Right lobe of liver (tissue), 6 donors: ENCODE measurements around the gene CORO2B. TPM values are rescaled to one million over a fixed set of nuclear protein-coding genes. Genes with fewer than 3 reads are reported as not detected.

Experiments
- ATAC-seq, 4 donors: fragments of 200-7000 bp; cut with Tn5 transposase; one replicate each; pipeline ENCODE4 v1.9.1; 2020; ENCODE audit warnings: mild to moderate bottlenecking in 4 of 4, moderate library complexity in 4 of 4
- DNase-seq, 3 donors: peaks; one replicate each; pipeline ENCODE4 v3.0.0-alpha.2; 2020
- H3K27ac ChIP-seq, 3 donors: fragments of 200-600 bp; one replicate each; pipeline ENCODE4 v1.8.0; 2022
- H3K27me3 ChIP-seq, 2 donors: fragments of 200-600 bp; one replicate each; pipeline ENCODE4 v1.8.0; 2022
- H3K36me3 ChIP-seq, 4 donors: fragments of 200-600 bp; sonication (generic) in 1 of 4; one replicate each; pipeline versions ENCODE4 v1.5.1 to v1.8.0; 2017 to 2022; ENCODE audit warnings: control low read depth in 1 of 4
- H3K4me1 ChIP-seq, 4 donors: fragments of 200-600 bp; sonication (generic) in 1 of 4; one replicate each; pipeline versions ENCODE4 v1.5.1 to v1.8.0; 2017 to 2022; ENCODE audit warnings: control low read depth in 1 of 4
- H3K4me3 ChIP-seq, 3 donors: fragments of 200-600 bp; one replicate each; pipeline ENCODE4 v1.8.0; 2022
- H3K9me3 ChIP-seq, 4 donors: fragments of 200-600 bp; sonication (generic) in 1 of 4; one replicate each; pipeline versions ENCODE4 v1.5.1 to v1.8.0; 2017 to 2022; ENCODE audit warnings: control low read depth in 1 of 4
- POLR2A ChIP-seq: fragments of 450-650 bp; IDR thresholded peaks from one replicate; pipeline ENCODE4 v1.6.1; 2017; ENCODE audit warnings: antibody characterized with exemption, mild to moderate bottlenecking
- WGBS: methylation state at CpG from one replicate; pipeline ENCODE4 v1.1.6; 2018; ENCODE audit warnings: low coverage, low lambda C conversion rate; ENCODE audit not compliant: insufficient coverage; ENCODE audit errors: missing lambda C conversion rate; 5-methylcytosine and 5-hydroxymethylcytosine counted together
- intact Hi-C, 2 donors: fragments of 100-400 bp; cut with DNase I; formaldehyde crosslinking; loops; one replicate each; pipeline versions ENCODE4 v1.11.2 to v1.14.1; 2022
- total RNA-seq, 6 experiments: library from RNA; depleted of rRNA in 2 of 6; stranded (reverse); fragments of >200 nt in 2 of 6; fragmentation: NEBNext Ultra II Directional in 3 of 6; extraction: Animal tissue kit (Norgen Biotek cat#: 25700) in 3 of 6; gene quantifications; one replicate each; pipeline versions ENCODE4 v1.1.0 to v1.2.4, GENCODE V29; 2016 to 2023
- TF ChIP-seq, protein P1 (sequence below), 4 donors: fragments of 200-600 bp in 3 of 4; fragments of 450-650 bp in 1 of 4; IDR thresholded peaks; one replicate each; pipeline versions ENCODE4 v1.5.1 to v1.8.0; 2016 to 2022; ENCODE audit warnings: antibody characterized with exemption in 4 of 4, mild to moderate bottlenecking in 2 of 4
- donor health status: DM: no; HTN: yes; CAD: no.
- donor health status: DM: no; HTN: no; CAD: no.
- donor health status: DM: no; HTN: no; CAD: no.
- donor health status: DM: no; HTN: yes; CAD: no.
- donor health status: DM: no; HTN: yes; CAD: no.

CORO2B gene
- total RNA-seq, 6 experiments from 2014 or later, result 0.18 to 0.68 (median 0.41) TPM

GRCh38 chr15:68543165-68544008, 35.4 kb upstream of the CORO2B start:
- intact Hi-C loops, result no loop called here
- H3K27me3 ChIP-seq, result no peaks in the 10 kb centered on the region
- no peak for DNase-seq
- WGBS, result 55% methylated on average over 8 of the region's 8 CpGs
- H3K9me3 ChIP-seq, result no peaks in the 10 kb centered on the region
- H3K4me3 ChIP-seq, result no peak overlapping the region
- no peaks in the 10 kb centered on the region for H3K4me1 ChIP-seq
- TF ChIP-seq POLR2A, result no peak
- TF ChIP-seq, protein P1, sequence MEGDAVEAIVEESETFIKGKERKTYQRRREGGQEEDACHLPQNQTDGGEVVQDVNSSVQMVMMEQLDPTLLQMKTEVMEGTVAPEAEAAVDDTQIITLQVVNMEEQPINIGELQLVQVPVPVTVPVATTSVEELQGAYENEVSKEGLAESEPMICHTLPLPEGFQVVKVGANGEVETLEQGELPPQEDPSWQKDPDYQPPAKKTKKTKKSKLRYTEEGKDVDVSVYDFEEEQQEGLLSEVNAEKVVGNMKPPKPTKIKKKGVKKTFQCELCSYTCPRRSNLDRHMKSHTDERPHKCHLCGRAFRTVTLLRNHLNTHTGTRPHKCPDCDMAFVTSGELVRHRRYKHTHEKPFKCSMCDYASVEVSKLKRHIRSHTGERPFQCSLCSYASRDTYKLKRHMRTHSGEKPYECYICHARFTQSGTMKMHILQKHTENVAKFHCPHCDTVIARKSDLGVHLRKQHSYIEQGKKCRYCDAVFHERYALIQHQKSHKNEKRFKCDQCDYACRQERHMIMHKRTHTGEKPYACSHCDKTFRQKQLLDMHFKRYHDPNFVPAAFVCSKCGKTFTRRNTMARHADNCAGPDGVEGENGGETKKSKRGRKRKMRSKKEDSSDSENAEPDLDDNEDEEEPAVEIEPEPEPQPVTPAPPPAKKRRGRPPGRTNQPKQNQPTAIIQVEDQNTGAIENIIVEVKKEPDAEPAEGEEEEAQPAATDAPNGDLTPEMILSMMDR (IDR thresholded peaks at IDR 0.05), result no peak
- H3K36me3 ChIP-seq, result no peaks in the 10 kb centered on the region
- peak; percentile 68 to 95 (median 78) for ATAC-seq
- no peak overlapping the region for H3K27ac ChIP-seq

DNA sequence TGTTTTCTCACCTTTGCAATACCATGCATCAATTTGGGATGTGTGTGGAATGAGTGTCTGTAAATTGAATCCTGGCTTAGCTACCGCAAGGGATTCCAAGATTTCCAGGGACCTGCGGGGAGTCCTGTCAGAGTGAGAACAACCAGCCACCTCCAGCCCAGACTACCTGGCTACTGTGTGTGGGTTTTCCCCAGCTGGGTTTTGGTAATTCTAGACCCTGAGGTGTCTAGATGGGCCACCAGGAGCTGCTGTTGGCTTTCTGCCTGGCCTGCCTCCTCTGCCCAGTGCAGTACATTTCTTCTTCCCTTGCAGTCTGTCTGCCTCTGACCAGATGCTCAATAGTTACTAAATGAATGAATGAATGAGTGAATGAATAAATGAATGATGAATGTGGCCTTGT, 32.5 kb upstream of the CORO2B start:
- TF ChIP-seq POLR2A, result no peak
- TF ChIP-seq, protein P1 (IDR thresholded peaks at IDR 0.05), result no peak
- ATAC-seq (no peak), DNase-seq (no peak)
- Histone ChIP-seq H3K27ac (no peak overlapping the region), H3K4me3 (no peak overlapping the region), H3K9me3 (no peaks in the 10 kb centered on the region), H3K36me3 (no peaks in the 10 kb centered on the region), H3K27me3 (no peaks in the 10 kb centered on the region), H3K4me1 (no peaks in the 10 kb centered on the region)
- intact Hi-C loops, result no loop called here
- 80% methylated on average over 1 of the region's 2 CpGs for WGBS

DNA sequence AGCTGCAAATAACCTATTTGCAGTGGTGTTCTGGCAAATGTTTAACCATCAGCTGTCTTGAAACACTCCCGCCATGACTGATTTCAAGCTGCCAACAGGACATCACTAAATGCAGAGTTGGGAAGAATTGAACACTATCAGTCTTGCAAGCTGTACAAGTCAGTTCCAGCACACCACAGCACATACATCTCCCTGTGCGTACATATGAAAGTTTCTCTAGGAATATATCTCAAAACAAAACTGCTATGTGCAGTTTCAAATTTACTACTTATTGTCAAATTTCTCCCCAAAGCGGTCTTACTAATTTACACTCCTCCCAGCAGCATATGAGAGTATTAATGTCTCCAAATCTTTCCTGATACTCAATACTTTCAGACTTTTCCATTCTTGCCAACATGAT, 30.4 kb upstream of the CORO2B start:
- H3K4me3 ChIP-seq, result no peak overlapping the region
- intact Hi-C loops, result no loop called here
- ATAC-seq (no peak), DNase-seq (no peak)
- no peak overlapping the region for H3K27ac ChIP-seq
- H3K4me1 ChIP-seq, result no peaks in the 10 kb centered on the region
- no peak for TF ChIP-seq POLR2A
- TF ChIP-seq, protein P1 (IDR thresholded peaks at IDR 0.05), result no peak
- H3K9me3 ChIP-seq, result no peaks in the 10 kb centered on the region
- WGBS, result 54% methylated on average over 3 of the region's 3 CpGs
- H3K27me3 ChIP-seq, result no peaks in the 10 kb centered on the region
- no peaks in the 10 kb centered on the region for H3K36me3 ChIP-seq

DNA sequence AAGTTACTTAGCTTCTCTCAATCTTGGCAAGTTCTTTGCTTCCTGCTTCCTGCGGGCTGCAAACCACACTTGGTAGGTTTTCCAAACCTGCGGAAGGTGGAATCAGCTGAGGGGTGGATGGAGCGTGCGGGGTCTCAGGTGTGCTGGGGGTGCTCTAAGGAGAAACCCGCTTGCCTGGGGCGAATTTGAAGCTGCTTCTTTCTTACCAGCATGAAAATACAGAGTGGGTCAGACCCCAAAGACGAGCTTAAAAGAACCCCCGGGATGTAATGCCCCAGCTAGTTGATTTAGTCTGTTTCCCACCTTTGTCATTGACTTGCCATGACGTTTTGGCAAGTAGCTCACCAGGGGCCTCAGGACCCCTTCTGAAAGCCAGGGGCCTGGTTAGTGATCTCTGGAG, 28.8 kb upstream of the CORO2B start:
- Histone ChIP-seq H3K4me3 (no peak overlapping the region), H3K27me3 (no peaks in the 10 kb centered on the region), H3K9me3 (no peaks in the 10 kb centered on the region), H3K4me1 (no peaks in the 10 kb centered on the region), H3K36me3 (no peaks in the 10 kb centered on the region), H3K27ac (no peak overlapping the region)
- 36% methylated on average over 6 of the region's 9 CpGs for WGBS
- no peak for DNase-seq
- intact Hi-C loops, result no loop called here
- no peak for TF ChIP-seq POLR2A
- TF ChIP-seq, protein P1 (IDR thresholded peaks at IDR 0.05), result no peak
- ATAC-seq, result no peak
